NCI-H82 treated with DMSO at 0.1 percent for 48 hours (cell line): ENCODE results near the gene LTO1.

Experiments
- DNase-seq: peaks from one replicate; lab custom pipeline; 2025; ENCODE audit not compliant: unreplicated experiment; lab: John Stamatoyannopoulos, UW

Gene LTO1

GRCh38 chr11:69682221-69682620 lies 7.1 kb upstream of the LTO1 start:
- DNase-seq, result no peak

- no peak for DNase-seq
These were observed 5.5 kb upstream of the LTO1 start for GRCh38 chr11:69680688-69681087.

DNA sequence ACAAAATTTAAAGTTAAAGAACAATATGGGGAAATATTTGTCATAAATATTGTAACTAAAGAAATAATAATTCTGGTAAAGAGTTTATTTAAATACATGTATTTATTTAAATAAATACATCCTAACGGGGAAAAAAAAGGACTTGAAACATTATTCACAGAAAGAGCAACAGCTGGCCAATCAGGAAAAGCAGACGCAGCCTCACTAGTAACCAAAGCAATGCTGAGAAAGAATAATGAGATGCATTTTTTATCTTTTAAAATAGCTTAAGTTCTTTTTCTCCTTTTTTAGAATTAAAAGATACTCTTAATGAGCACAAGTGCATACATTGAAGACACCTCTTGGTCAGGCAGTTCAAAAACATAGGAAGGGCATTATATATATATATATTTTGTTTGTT lies 2.6 kb upstream of the LTO1 start:
- DNase-seq, result no peak

- DNase-seq, result no peak
These were observed 777 bp downstream of the LTO1 start for GRCh38 chr11:69674267-69674885.

DNA sequence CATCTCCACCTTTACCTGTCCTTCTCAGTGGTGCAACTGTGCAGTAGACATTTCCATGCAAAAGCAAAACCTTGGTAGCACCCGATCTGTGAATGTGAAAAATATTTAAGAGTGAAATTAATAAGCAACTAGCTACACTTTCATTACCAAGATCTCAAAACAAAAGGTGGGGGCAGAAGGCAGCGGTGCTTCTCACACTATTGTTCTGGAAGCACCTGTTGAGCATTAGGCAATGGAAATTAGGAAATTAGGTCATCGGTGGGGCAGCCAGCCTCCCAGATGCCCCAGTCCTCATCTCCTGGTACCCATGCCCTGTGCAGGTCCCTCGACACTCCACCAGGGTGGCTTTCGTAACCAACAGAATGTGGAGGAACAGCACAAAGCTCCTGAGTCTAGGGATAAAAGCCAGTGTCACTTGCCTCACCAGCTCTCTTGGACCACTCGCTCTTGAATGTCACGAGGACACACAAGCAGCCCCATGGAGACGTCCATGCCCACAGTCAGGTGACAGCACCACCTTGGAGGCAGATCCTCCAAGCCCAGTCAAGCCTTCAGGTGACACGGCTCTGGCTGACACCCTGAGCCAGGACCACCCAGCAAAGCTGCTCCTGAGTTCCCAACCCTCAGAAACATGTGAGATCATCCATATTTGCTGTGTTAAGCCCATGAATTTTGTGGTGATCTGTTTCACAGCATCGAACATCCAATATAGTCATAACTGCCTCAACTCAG lies 3.3 kb downstream of the LTO1 start:
- DNase-seq, result no peak

DNA sequence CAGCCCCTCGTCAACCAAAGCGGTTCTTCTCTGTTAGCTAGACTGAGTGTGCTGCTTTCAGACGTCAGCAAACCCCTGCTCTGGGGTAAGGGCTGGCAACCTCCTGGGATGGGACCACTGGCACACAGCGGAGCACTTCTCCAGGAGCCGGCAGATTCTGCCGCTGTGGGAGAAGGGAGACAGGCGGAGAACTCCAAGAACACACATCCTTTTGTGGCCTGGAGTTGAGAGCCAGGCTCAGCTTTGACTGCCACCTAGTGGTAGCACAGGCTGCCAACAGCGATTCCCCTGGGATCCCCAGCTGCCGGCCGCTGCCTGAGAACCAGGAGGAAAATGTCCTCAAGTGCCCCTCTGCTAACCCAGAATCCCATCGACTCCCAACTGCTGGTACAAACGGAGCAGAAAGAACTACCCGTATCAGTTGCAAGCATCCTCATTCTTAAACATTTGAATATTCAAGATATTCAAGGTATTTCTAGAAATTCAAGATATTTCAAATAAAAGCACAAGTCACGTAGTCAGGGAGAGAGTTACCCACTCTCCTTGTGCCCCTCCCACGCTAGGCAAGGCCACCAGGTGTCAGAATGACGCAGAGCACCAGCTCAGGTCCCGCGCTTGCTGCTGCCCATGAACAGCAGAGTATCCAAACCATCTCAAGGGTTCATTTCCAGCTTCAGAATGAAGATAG lies 4.9 kb downstream of the LTO1 start:
- peak; percentile 21 for DNase-seq

- no peak for DNase-seq
These were observed 5.7 kb downstream of the LTO1 start for GRCh38 chr11:69669486-69669885.

- no peak for DNase-seq
These were observed 7.2 kb downstream of the LTO1 start for GRCh38 chr11:69667619-69668604.

DNA sequence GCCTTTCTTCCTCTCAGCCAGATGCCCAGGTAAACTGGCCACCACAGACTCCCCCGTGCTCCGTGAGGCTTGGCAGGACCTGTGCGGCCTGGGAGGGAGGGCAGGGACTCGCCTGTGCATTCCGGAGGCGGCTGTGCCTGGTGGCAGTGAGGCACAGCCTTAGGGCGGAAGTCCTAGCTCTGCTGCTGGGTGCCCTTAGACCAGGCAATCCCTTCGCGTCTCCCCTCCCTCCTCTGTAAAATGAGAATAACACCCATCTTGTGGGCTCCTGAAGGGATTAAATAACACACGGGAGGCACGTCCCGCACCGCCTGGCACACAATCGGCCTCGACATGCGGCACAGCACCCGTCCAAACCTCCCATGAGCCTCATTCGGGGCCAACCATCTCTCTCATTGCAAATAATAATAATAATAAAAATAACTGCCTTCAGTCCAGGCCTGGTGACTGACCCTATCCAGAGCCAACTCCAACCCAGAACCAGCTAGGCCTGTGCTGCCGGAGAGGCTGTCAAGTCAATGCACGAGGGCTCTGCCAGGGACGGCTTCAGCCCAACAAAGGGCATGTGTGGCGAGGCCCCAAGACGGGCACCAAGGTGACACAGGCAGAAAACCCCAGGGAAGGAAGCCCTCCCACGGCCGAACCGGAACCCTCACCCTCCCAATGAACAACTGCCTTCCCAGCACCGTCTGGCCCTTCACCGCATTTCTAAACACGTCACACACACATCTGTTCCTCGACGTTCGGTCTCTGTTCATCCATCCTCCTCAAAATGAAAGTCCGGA lies 8.2 kb downstream of the LTO1 start:
- DNase-seq, result no peak

- DNase-seq, result no peak
These were observed 8.9 kb downstream of the LTO1 start for GRCh38 chr11:69666261-69666660.

DNA sequence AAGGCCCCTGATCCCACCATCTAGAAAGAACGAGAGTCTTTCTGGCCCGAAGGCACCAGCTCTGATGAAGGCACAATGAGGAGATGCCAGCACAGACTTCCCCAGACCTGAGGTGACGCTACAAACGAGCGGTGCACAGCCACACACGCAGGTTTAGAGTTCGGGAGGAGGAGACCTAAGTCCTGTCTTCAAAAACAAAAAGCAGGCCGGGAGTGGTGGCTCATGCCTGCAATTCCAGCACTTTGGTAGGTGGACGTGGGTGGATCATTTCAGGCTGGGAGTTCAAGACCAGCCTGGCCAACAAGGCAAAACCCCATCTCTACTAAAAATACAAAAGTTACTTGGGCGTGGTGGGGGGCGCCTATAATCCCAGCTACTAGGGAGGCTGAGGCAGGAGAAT lies 9.5 kb downstream of the LTO1 start:
- no peak for DNase-seq

DNA sequence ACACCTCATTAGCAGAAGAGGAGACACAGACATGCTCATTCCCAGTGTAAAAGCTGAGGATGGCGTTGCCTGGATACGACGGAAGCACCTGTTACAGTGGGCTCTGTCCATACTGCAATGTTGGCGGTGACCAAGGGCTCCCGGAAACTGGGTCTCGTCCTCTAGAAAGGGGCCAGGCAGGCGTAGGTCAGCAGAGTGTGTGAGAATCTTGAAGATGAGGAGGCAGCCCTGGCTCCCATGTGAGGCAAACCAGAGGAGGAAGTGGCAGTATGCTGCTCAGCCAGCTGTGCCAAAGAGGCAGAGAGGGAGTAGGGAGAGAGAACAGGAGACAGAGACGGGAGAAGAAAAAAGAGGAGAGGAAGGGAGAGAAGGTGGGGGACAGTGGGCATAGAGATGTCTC lies 10.3 kb downstream of the LTO1 start:
- no peak for DNase-seq

DNA sequence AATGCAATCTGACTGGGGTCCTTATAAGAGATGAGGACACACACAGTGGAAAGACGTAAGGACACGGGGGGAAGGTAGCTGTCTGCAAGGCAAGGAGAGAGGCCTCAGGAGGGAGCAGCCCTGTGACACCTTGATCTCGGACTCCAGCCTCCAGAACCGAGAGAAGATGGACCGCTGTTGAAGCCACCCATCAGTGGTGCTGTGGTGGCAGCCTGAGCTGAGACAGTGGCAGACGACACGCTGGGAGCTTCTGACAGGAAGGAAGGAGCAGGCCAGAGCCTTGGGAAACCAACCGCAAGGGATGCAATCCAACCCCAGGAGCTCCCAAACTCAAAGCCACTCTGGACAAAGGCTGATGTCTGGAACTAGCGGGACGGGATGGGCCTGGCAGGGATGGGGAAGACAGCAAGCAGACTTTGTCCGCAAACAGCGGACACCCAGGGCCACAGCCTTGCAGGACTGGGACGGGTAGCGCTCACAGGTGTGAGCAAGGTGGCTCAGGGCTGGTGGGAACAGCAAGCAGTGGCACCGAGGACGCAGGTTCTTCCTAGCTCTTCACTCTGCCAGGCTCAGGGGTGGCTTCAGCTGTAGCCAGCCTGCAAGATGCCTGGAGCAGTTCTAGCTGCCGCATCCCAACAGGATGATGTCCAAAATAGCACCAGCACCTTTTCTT lies 10.9 kb downstream of the LTO1 start:
- no peak for DNase-seq

- DNase-seq, result no peak
These were observed 11.8 kb downstream of the LTO1 start for GRCh38 chr11:69663326-69663725.

GRCh38 chr11:69662806-69663205 lies 12.3 kb downstream of the LTO1 start:
- no peak for DNase-seq

DNA sequence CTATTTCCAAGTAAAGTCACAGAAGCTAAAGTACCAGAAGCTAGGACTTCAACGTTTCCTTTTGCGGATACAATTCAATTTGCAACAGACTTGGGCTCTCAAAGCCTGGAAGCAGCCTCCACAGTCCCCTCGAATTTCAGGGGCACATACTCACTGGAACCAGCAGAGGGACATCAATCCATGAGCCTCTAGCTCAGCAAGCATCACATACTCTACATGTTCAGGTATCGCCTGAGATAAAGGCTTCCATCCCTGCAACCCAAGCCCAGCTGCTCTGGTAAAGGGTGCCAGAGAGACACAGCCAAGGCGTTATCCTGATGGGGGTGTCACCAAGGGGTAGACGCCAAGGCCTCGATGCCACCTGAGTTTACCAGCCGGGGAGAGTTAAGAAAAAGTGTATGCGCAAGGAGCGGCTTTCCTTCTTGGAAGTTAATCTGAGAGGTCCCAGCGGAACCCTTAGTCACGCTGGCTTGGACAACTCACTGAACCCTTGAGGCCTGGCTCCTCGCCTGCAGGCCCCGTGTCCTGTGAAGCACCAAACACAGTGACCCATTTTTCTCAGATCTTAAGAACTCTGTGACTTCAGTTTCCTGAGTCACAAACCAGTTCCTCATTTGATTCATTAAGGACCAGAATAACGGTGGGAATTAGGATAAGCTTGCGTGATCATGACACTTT lies 13.0 kb downstream of the LTO1 start:
- no peak for DNase-seq

- no peak for DNase-seq
These were observed 13.8 kb downstream of the LTO1 start for GRCh38 chr11:69661413-69661715.

DNA sequence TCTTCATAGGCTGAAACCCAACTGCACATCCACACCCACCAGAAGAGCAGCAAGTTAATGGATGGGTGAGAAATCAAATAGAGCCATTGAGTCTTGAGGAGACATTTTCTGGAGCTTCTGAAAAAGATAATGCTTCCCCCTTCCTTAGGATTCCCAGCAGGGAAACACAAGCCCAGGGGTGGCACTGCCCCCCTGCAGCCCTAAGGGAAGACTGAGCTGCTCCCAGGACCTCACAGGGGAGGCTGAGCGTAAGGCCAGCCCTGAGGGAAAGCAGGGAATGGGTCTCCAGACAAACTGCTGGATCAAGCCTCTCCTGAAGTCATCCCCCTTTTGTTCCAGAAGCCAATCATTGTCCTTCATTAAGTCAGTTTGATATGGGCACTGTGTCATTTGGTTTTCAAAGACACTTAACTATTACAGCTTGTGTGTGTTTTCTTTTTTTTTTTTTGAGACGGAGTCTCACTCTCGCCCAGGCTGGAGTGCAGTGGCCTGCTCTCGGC lies 15.1 kb downstream of the LTO1 start:
- no peak for DNase-seq

DNA sequence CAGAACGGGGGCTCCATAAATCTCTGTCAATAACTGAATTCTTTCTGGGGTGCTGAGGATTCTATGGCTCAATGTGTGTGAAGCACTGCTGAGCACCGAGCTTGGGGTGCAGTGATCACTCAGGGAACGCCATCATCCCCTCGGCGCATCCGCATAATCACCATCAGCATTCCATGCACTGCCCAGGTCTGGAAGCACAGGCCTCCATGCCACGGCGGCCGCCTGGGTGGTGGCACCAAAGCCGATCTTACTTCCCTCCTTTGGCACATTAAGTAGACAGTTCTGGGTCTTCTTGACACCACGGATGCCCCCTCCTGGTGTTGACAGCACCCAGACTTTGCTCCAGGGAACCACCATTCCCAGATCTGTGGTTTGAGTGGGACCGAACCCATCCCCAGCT lies 15.6 kb downstream of the LTO1 start:
- no peak for DNase-seq
